NCI-H748 treated with DMSO at 0.1 percent for 48 hours (cell line): ENCODE data around the gene ARMC12.

Source experiments
- DNase-seq: peaks from one replicate; lab custom pipeline; 2025; lab: John Stamatoyannopoulos, UW

The ARMC12 gene

DNA sequence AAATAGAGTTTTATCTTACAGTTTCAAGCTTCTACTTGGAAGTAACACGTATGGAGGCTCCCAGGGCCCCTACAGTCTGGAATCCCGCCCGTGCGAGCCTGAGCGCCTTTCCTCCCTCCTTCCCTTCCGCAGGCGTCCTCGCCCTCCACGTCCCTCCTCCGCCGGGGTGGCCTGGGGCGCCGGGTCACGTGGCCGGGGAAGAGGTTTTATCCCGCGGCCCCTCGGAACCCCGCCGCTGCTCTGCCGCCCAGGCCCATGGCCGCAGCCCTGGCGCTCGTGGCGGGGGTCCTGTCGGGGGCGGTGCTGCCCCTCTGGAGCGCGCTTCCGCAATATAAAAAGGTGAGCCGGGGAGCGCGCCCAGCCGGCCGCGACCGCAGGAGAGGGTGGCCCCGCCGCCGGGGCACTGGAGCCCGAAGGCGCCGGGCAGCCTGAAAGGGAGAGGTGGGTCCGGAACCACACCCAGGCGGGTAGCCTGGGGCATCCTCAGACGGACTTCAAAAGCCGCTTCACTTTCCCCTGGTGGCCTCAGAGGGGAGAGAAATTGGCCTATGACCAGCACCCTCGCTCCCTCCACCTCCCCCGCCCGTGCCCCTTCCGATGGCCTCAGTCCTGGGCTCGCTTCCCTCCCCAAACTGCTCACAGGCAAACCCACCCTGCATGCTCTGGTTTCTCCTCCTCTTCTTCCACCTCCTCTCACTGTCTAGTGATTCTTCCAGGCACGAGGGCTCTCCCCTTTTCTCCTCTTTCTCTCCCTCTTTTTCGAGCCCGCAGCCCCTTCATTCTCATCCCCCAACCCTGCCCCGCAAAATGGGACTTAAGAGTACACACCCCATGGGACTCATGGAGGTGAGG lies 39.8 kb downstream of the ARMC12 start, which contains the start of gene CLPSL2:
Gene CLPSL2 (plus strand): TSS at position 235 of the 852 bp plus-strand sequence. CDS start 21 bp downstream, at position 256.
- DNase-seq = no peak

DNA sequence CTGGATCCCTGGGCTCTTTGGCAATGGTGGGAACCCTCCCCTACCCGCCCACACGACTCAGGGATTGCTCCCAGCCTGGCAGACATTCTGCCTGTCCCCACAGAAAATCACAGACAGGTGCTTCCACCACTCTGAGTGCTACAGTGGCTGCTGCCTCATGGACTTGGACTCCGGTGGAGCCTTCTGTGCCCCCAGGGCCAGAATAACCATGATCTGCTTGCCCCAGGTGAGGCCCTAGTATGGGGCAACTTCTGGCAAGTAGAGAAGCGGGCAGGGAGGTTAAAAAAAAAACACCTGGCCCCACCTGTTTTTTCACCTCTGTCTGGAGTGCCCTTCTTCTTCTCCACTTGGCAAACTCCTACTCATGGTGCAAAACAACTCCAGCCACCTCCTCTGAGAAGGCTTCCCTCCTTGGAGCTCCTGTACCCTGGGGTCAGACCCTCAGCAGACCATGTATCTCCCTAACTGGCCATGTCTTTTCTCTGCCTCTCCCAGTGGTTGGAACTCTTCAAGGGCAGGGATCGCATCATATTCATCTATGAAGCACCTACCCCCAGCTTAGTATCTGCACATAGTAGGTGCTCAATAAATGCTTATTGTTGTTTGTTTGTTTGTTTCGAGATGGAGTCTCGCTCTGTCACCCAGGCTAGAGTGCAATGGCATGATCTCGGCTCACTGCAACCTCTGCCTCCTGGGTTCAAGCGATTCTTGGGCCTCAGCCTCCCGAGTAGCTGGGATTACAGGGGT lies 40.7 kb downstream of the ARMC12 start:
- DNase-seq = no peak

DNA sequence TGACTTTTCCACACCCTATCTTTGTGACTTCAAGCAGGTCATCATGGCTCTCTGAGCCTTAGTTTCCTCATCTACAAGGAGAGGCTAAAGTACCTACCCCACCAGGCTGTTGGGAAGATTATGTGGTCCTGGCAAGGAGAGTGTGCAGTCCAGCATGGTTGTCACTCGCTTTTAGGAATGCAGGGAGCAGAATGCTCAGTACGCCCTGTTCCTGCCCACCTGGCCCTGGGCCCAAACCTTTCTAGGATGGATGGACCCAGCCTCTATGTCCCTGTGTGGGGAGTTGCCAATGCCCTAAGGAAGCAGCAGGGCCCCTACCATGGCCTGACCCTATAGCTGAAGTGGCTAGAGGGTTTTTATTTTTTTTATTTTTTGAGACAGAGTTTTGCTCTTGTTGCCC lies 41.6 kb downstream of the ARMC12 start:
- DNase-seq = no peak

DNA sequence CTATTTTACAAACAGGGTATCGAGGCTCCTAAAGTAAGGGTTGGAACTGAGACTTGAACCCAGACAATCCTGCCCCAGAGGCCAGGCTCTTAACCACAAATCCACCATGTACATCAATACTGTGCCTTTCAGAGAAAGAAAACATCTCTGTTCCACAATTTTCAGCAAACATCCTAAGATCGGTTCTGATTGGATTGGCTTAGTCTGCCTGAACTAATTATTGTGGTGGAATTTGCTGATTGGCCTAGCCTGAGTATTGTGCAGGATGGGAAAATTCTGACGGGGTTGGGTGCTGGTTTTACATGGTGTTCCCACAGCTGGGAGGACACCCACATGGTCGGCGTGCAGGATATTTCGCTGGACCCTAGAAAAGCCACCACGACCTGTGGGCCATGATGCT lies 43.9 kb downstream of the ARMC12 start, which contains the start of gene CLPSL1:
Gene CLPSL1 (plus strand): TSS at position 301 of the 400 bp plus-strand sequence. CDS start 92 bp downstream, at position 393.
- no peak for DNase-seq

DNA sequence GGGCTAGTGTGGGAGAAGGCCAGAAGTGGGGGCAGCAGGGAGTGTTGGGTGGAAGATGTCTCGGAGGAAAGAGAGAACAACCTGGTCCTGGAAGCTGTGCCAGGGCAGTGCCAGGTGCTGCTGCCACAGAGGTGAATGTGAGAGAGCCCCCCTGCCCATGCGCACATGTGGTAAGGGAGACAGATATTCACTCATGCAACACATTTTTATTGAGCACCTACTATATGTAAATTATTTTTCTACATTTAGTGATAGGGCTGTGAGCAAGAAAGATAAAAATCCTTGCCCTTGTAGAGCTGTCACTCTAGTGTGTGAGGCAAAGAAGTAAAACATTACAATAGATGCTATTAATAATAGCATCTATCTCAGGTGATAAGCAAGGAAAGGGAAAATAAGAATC lies 44.5 kb downstream of the ARMC12 start:
- no peak for DNase-seq

DNA sequence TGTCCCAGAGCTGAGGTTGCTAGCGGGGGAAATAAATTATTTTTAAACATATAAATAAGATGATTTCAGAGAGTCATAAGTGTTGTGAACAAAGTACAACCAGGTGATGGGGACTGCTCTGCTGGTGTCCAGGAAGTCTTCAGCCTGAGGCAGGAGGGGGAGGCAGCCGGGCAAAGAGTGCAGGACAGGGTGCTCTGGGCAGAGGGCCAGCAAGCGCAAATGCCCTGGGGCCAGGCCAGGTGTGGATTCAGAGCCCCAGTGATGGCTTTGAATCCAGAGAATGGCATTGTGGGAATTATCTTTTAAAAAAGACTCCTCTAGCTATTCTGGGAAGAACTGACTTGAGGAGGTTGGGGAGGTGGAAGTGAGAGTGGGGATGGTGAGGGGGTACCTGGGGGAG lies 45.6 kb downstream of the ARMC12 start:
- no peak for DNase-seq

DNA sequence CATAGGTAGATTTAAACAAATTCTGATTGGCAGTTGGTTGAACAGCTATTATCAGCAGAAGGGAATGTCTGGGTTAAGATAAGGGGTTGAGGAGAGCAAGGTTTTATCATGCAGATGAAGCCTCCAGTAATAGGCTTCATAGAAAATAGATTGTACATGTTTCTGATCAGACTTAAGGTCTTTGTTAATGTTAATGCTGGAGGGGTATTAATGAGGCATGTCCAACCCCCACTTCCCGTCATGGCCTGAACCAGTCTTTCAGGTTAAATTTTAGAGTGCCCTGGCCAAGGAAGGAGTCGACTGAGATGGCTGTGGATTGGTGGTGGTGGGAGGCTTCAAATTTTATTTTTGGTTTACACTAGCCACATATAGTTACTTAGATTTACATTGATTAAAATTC lies 47.4 kb downstream of the ARMC12 start:
- DNase-seq = no peak

DNA sequence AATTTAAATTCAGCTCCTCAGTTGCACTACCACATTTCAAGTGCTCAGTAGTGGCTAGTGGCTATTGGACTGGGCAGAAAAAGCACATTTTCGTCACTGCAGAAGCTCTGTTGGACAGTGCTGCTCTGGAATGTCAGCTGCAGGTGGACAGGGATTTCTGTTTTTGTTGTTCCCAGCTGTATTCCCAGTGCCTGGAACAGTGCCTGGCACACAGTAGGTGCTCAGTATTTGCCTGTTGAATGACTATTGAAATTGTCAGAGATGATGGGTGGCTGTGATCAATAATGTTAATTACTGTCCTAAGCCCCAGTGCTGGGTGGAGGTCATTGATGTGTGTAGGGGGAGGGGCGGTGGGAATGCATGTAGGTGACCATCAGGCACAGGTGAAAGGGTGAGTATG lies 49.4 kb downstream of the ARMC12 start:
- DNase-seq = no peak

DNA sequence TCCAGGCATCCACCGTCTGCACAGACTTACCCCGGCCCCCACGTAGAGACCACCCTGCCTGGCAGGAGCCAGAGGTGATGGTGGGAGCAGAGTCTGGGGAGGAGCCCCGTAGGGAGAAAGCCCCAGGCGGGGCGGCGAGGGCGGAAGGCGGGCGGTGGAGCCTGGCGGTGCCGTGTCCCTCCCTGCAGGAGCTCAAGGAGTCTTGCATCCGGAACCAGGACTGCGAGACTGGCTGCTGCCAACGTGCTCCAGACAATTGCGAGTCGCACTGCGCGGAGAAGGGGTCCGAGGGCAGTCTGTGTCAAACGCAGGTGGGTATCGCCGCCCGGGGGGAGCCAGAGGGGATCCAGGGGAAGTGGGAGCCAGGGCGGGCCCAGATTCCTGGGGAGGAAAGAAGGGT lies 50.0 kb downstream of the ARMC12 start:
- no peak for DNase-seq

DNA sequence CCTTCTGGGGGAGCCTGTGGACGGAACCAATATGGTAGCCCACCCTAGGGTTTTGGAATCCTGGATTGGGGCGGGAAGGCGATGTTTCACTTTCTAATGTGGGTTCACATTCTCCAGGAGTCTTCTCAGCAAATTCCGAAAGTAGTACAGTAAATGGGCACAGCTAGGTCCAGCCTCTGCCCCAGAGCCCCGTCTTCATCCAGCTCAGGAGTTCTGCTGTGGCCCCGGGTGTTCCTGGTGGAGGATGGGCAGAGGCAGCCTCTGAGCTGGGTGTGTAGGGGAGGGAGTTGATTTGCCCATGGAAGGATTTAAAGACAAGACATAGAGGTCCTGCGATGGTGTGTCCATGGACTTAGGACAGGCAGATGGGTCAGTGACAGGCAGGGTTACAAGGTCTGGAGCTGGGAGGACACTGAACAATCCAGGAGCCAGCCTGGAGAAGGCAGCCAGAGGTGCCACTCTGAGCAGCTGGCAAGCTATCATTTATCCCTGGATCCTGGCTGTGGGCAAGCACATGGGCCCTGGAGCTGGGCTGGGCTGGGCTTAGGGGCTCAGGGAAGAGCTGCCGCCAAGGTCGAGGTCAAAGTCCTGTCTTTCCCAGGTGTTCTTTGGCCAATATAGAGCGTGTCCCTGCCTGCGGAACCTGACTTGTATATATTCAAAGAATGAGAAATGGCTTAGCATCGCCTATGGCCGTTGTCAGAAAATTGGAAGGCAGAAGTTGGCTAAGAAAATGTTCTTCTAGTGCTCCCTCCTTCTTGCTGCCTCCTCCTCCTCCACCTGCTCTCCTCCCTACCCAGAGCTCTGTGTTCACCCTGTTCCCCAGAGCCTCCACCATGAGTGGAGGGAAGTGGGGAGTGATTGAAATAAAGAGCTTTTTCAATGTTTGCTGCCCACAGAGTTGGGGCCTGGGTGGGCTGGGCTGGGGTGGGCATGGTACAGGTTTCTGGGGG lies 50.7 kb downstream of the ARMC12 start:
- no peak for DNase-seq

DNA sequence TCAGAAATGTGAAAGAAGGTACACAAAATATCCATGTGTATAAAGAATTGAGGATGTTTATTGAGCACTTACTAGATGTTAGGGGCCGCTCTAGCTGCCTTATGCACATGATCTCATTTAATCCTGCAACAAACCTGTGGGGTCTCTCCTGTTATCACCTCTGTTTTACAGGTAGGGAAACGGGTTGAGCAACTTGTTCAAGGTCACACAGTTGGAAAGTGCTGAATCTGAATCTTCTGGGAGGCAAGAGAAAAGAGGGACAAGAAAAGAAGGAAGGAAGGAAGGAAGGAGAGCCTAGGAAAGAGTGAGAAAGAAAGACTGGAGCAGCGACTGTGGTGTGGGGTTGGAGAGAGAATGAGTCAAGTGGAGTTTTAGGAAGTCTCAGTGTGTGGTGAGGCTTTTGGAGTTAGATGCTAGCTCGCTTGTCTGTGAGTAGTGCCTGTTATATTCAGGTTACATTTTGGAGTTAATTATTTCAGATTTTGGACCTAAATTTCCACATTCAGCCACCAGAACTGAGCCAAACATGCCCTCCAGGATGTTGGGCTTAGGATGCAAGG lies 51.7 kb downstream of the ARMC12 start:
- no peak for DNase-seq

DNA sequence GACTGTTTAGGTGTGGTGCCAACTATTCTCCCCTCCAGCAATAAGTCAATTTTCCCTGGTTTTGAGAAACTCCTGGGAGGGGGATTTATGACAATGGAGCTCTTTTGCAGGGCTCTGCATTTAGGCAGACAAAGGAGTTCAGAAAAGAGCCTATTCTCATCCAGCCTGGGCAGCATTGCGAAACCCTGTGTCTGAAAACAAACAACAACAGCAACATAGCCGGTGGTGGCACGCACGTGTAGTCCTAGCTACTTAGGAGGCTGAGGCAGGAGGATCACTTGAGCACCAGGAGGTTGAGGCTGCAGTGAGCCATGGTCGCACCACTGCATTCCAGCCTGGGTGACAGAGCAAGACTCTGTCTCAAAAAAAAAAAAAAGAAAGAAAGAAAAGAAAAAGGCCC lies 53.9 kb downstream of the ARMC12 start:
- DNase-seq = no peak

DNA sequence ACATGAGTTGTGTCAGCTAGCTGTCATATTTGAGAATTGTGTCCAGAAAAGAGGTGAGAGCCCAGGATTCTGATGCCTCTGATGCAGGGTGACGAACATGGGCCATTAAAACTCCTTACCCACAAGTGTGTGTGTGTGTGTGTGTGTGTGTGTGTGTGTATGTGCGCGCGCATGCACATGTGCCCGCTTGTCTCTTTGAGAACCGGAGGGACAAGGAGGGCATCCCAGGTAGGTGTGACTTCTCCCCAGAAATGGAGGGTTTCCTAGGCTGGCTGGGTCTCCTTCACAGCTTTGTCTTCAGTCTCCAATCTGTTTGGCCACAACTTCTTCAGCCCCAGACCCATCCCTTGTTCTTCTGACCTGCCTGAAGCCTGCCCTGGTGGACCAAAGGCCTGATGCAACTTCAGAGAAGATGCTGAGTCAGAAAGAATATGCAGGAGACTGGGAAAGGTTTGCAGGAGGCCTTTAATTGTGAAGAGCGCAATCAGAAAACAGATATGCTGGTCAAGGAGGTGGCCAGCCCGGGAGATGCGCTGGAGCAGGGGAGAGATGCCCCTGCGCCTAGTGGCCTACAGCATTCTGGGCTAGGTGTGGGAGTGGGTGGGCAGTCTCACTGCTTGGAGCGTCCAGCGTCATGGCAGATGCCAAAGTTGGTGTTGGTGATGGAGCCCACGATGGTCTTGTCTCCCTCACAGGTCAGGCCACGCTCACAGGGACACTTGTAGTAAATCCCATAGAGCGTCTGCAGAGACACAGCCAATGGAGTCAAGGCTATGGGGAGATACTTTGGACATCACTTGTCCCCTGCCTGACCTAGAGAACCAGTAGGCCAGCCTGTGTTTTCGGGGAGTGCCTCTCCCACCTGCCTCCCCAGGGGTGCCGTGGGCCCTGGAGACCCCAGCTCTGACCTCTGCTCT lies 58.0 kb downstream of the ARMC12 start:
- DNase-seq = no peak

DNA sequence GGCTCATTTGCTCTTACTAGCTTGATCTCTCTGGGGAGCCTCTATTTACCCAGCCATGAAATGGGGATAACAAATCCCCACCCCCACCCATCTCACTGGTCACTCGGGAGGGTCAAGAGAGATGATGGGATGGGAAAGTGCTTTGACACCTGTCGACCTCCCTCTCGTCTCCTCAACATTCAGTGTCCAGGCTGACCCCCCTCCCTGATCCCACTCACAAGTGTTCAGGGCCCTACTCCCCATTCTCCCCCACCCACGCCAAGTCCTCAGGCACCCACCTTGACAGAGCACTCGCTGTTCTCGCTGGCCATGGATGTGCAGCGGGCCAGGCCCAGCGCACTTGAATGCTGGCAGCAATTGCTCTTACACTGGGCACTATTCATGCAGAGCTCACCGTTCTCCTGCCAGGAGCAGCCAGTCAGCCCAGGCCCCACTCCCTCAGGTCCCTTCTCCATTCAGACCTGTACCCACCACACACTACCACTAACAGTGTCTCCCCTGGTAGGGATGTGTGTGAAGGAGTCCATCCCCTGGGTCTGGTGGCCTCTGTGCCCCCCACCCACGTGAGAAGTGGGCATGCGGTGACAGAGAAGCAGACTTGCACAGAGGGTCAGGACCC lies 58.7 kb downstream of the ARMC12 start:
- DNase-seq = no peak

DNA sequence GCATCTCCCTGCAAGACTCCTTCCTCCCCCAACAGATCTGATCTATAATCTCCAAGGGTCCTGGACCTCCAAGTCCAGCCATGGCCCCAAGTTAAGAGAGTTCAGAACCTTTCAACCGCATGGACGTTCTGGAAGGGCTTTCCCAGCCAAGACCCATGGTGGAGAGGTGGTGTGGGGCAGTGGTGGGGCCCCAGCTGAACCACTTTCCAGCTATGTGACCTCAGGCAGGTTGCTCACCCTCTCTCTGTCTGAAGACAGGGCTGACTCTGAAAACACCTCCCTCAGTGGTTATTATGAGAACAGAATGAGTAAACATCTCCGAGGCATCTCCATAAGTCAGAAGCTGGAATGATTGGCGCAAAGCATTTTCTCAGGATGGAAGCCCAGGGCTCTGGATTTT lies 59.4 kb downstream of the ARMC12 start:
- DNase-seq = no peak

DNA sequence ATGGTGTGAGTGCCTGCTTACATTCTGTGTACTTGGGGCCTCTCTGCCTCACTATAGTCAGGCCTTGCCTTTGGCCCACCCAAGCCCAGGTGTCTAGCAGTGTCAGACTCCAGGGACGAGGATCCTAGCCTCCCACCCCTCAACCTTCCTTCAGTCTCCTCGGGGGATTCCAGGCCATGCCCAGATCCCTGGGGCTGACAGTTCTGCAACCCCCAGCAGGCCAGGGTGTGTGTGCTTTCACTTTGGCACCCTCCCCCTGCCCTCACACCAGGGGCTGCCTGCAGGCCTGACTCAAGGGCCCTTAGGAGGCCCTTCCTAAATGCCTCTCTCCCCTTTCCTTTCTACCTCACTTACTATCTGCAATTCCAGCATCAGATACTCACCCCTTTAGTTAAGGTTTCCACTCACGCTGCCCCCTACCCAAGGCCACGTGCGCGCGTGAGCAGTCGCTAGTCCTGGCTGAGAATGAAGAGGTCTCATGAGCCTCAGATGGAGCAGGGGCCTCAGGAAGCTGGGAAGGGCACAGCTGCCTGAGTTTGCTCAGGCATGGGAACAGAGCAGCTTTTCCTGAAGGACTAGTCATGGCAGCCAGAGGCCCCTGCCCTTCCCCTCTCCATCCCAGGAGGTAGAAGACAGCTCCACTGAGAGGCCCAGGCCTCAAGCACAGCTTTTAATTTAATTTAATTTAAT lies 61.1 kb downstream of the ARMC12 start:
- DNase-seq = no peak
